B cell (primary cell): Measurements from ENCODE around the gene PTPRN2. TPM values are rescaled to one million over a fixed set of nuclear protein-coding genes. Genes with fewer than 3 reads are reported as not detected.

Experiments used
- ATAC-seq: fragments of 200-7000 bp; cut with Tn5 transposase; one replicate; pipeline ENCODE4 v1.10.0; 2021; ENCODE audit warnings: low read depth, mild to moderate bottlenecking, moderate number of reproducible peaks, moderate library complexity
- CTCF ChIA-PET: fragments of 350-600 bp; sonication (Branson Sonifier 250); formaldehyde crosslinking; loops from one replicate; lab custom pipeline; 2021; ENCODE audit warnings: antibody characterized with exemption, inconsistent platforms; lab: Charles Lee
- POLR2A ChIA-PET: fragments of 350-600 bp; sonication (Branson Sonifier 250); formaldehyde crosslinking; loops from one replicate; lab custom pipeline; 2021; ENCODE audit warnings: antibody characterized with exemption; lab: Charles Lee
- DNase-seq: peaks from one replicate; pipeline ENCODE4 v3.0.0; 2013
- H2AFZ ChIP-seq: 2 replicates; pipeline ENCODE4 v1.6.1; 2012; ENCODE audit warnings: mild to moderate bottlenecking, low read depth, low read length; ENCODE audit not compliant: insufficient read depth, poor library complexity, severe bottlenecking
- H3K27ac ChIP-seq, 2 donors: 1 replicate in 1 of 2; 2 replicates in 1 of 2; pipeline ENCODE4 v1.5.1; 2012 to 2013; ENCODE audit warnings: low read length in 2 of 2, mild to moderate bottlenecking in 2 of 2, moderate library complexity in 1 of 2
- H3K27me3 ChIP-seq, 4 experiments: fragments of 200-600 bp in 1 of 4; sonication (generic) in 1 of 4; replicated peaks in 1 of 4; 1 replicate in 2 of 4; 2 replicates in 2 of 4; pipeline versions ENCODE4 v1.6.1 to v1.7.0; 2013 to 2016; ENCODE audit warnings: low read length in 3 of 4, mild to moderate bottlenecking in 2 of 4, mixed read lengths in 1 of 4, moderate library complexity in 1 of 4; ENCODE audit not compliant: insufficient read depth in 4 of 4, control insufficient read depth in 3 of 4; ENCODE audit errors: control extremely low read depth in 1 of 4
- H3K36me3 ChIP-seq, 2 experiments: replicated peaks in 1 of 2; 1 replicate in 1 of 2; 2 replicates in 1 of 2; pipeline versions ENCODE4 v1.6.1 to v1.7.1; 2013; ENCODE audit warnings: low read length in 1 of 2; ENCODE audit not compliant: insufficient read depth in 2 of 2, control insufficient read depth in 1 of 2; ENCODE audit errors: control extremely low read depth in 1 of 2, extremely low read depth in 1 of 2
- H3K4me1 ChIP-seq, 2 donors: fragments of 200-600 bp in 1 of 2; sonication (generic) in 1 of 2; 1 replicate in 1 of 2; 2 replicates in 1 of 2; pipeline versions ENCODE4 v1.5.1 to v1.6.1; 2013 to 2017; ENCODE audit warnings: low read length in 2 of 2; ENCODE audit not compliant: control insufficient read depth in 2 of 2, insufficient read depth in 2 of 2
- H3K4me2 ChIP-seq: replicated peaks from 2 replicates; pipeline ENCODE3; 2012; ENCODE audit warnings: mild to moderate bottlenecking, low read depth, low read length; ENCODE audit not compliant: poor library complexity, severe bottlenecking
- H3K4me3 ChIP-seq, 5 experiments: fragments of 200-600 bp in 1 of 5; sonication (generic) in 1 of 5; 1 replicate in 3 of 5; 2 replicates in 2 of 5; pipeline versions ENCODE4 v1.5.1 to v1.7.0; 2011 to 2016; ENCODE audit warnings: low read length in 4 of 5, mild to moderate bottlenecking in 4 of 5, low read depth in 2 of 5, control low read depth in 1 of 5, moderate library complexity in 1 of 5; ENCODE audit not compliant: insufficient read depth in 1 of 5; ENCODE audit errors: control extremely low read depth in 1 of 5, extremely low read depth in 1 of 5
- H3K79me2 ChIP-seq: fragments of 200-600 bp; sonication (generic); one replicate; pipeline ENCODE4 v1.6.0; 2016; ENCODE audit warnings: low read length; ENCODE audit not compliant: control insufficient read depth, insufficient read depth
- H3K9ac ChIP-seq: fragments of 200-600 bp; sonication (generic); 2 replicates; pipeline ENCODE4 v1.6.1; 2017; ENCODE audit warnings: mild to moderate bottlenecking, low read length, moderate library complexity
- H3K9me3 ChIP-seq, 3 donors: one replicate each; pipeline versions ENCODE4 v1.6.1 to v1.7.1; 2013; ENCODE audit warnings: low read length in 2 of 3; ENCODE audit not compliant: control insufficient read depth in 2 of 3, insufficient read depth in 1 of 3; ENCODE audit errors: control extremely low read depth in 1 of 3
- H4K20me1 ChIP-seq: 2 replicates; pipeline ENCODE4 v1.6.0; 2012; ENCODE audit warnings: mild to moderate bottlenecking, low read length; ENCODE audit not compliant: insufficient read depth, control insufficient read depth, poor library complexity, severe bottlenecking
- H3K27ac Mint-ChIP-seq: one replicate; pipeline ENCODE4 v1.8.0; 2021; ENCODE audit warnings: mixed read lengths
- H3K27me3 Mint-ChIP-seq: one replicate; pipeline ENCODE4 v1.8.0; 2021; ENCODE audit warnings: mixed read lengths
- H3K4me1 Mint-ChIP-seq: one replicate; pipeline ENCODE4 v1.8.0; 2021; ENCODE audit warnings: mixed read lengths
- H3K4me3 Mint-ChIP-seq: one replicate; pipeline ENCODE4 v1.8.0; 2021; ENCODE audit warnings: mixed read lengths
- H3K9me3 Mint-ChIP-seq: one replicate; pipeline ENCODE4 v1.8.0; 2022; ENCODE audit warnings: mixed read lengths; ENCODE audit not compliant: insufficient read depth
- CTCF ChIP-seq: fragments of 200-600 bp; IDR thresholded peaks from one replicate; pipeline ENCODE4 v1.8.0; 2022; ENCODE audit warnings: antibody characterized with exemption, mild to moderate bottlenecking
- EZH2 ChIP-seq: IDR thresholded peaks from 2 replicates; pipeline ENCODE4 v1.6.1; 2012; ENCODE audit warnings: borderline replicate concordance, low read depth, mild to moderate bottlenecking, moderate library complexity, low read length; ENCODE audit not compliant: insufficient read depth, poor library complexity, severe bottlenecking
- WGBS: methylation state at CpG from one replicate; pipeline ENCODE4 v1.1.5; 2013; ENCODE audit warnings: missing lambda C conversion rate; ENCODE audit not compliant: insufficient coverage; 5-methylcytosine and 5-hydroxymethylcytosine counted together
- intact Hi-C: fragments of 100-400 bp; cut with micrococcal nuclease; formaldehyde crosslinking; loops from one replicate; pipeline ENCODE4 v1.10.0; 2022
- polyA plus RNA-seq: library from polyadenylated mRNA; depleted of rRNA; stranded (reverse); fragments of >200 nt; gene quantifications from 2 replicates; pipeline ENCODE4 v1.2.3, GENCODE V29; 2012
- total RNA-seq, 2 donors: library from RNA; stranded (reverse); fragments of 120-200 nt in 1 of 2; gene quantifications; 1 replicate in 1 of 2; 2 replicates in 1 of 2; pipeline versions ENCODE4 v1.2.3 to v1.2.4, GENCODE V29; 2013 to 2022

PTPRN2 gene
- total and polyA plus RNA-seq, 2 donors (not counting 1 experiment from before 2014, with no cell fraction given): 2.0 to 5.0 TPM

DNA sequence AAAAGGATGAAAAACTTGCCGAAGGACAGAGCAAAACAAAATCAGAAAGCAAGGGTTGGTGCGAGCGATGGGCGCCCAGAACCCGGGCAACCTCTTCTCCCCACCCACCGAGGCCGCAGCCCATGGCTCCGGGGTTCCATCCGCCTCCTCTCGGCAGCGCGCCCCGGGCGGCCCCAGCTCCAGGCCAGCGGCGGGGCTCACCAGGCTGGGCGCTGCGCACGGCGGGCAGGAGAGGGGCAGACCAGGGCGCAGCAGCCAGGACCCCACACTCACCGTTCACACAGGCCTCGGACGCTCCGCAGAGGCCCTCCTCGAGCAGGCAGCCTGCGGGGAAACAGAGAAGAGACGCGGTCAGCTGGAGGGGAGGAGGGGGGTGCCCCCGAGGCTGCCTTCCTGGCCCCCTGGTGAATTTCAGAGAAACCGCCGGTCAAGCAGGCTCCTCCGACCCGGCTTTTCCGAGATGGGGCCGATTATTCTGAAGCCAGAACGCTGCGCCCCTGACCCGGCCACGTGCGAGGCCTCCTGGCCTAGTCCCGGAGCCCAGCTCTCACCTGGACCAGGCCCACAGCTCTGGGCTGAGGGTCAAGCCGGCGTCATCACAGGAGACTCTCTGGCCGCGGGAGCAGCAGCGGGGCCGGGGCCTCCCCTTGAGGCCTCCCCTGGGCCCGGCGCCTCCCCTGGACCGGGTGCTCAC is 98.0 kb downstream of the PTPRN2 start:
- no peaks in the 10 kb centered on the region for H3K4me1 ChIP-seq
- POLR2A ChIA-PET: no interaction called here
- intact Hi-C loops: no loop called here
- no peak overlapping the region for H2AFZ ChIP-seq
- no peak overlapping the region for H3K9ac ChIP-seq
- Mint-ChIP-seq H3K27me3 (no peaks in the 10 kb centered on the region), H3K4me3 (no peak overlapping the region), H3K4me1 (no peaks in the 10 kb centered on the region), H3K9me3 (no peaks in the 10 kb centered on the region), H3K27ac (no peak overlapping the region)
- 95% methylated on average over 47 of the region's 51 CpGs for WGBS
- no peak overlapping the region for H3K4me3 ChIP-seq
- H3K36me3 ChIP-seq: no peaks in the 10 kb centered on the region
- ATAC-seq (no peak), DNase-seq (no peak)
- no peak overlapping the region for H3K27ac ChIP-seq
- H3K79me2 ChIP-seq: no peaks in the 10 kb centered on the region
- CTCF ChIA-PET: no interaction called here
- no peaks in the 10 kb centered on the region for H3K27me3 ChIP-seq
- no peak overlapping the region for H3K4me2 ChIP-seq
- peaks cover 0 to 12% (median 0%) of the 10 kb centered on the region in 3 donors for H3K9me3 ChIP-seq
- TF ChIP-seq CTCF (no peak), EZH2 (no peak)
- H4K20me1 ChIP-seq: no peaks in the 10 kb centered on the region

GRCh38 chr7:158488181-158488971 is 99.2 kb downstream of the PTPRN2 start:
- Histone ChIP-seq H3K4me2 (no peak overlapping the region), H3K4me3 (no peak overlapping the region), H3K36me3 (no peaks in the 10 kb centered on the region), H4K20me1 (no peaks in the 10 kb centered on the region), H2AFZ (no peak overlapping the region), H3K27ac (no peak overlapping the region), H3K9ac (no peak overlapping the region), H3K4me1 (no peaks in the 10 kb centered on the region), H3K27me3 (no peaks in the 10 kb centered on the region), H3K9me3 (peaks cover 0 to 12% (median 0%) of the 10 kb centered on the region in 3 donors), H3K79me2 (no peaks in the 10 kb centered on the region)
- Mint-ChIP-seq H3K27me3 (no peaks in the 10 kb centered on the region), H3K4me3 (no peak overlapping the region), H3K27ac (no peak overlapping the region), H3K4me1 (no peaks in the 10 kb centered on the region), H3K9me3 (no peaks in the 10 kb centered on the region)
- ChIA-PET CTCF (no interaction called here), POLR2A (no interaction called here)
- intact Hi-C loops: no loop called here
- no peak for DNase-seq
- no peak for ATAC-seq
- WGBS: 93% methylated on average over 39 of the region's 42 CpGs
- TF ChIP-seq CTCF: no peak
- TF ChIP-seq EZH2: no peak
